Midbrain (tissue), 1 donor: ENCODE measurements around the gene ATP4A.
"Not testable (repeated sequence)": the region's sequence is repeated elsewhere in the genome, so short reads cannot be mapped to it uniquely, and the experiment has no call there.

ENCODE experiments used
- DNase-seq: peaks from one replicate; lab custom pipeline; 2025; lab: John Stamatoyannopoulos, UW

Gene ATP4A

GRCh38 chr19:35563207-35563829, at the start of gene ATP4A:
Gene ATP4A (minus strand): TSS chr19:35563658. CDS start chr19:35563629, 29 bp downstream.
- no peak for DNase-seq

GRCh38 chr19:35612559-35613321, 49.3 kb upstream of the ATP4A start, which contains the start of gene HAUS5:
Gene HAUS5 (plus strand): TSS chr19:35612735. CDS start chr19:35612795, 60 bp downstream.
- DNase-seq = peak; percentile 91

- no peak for DNase-seq
These were observed 48.7 kb upstream of the ATP4A start for GRCh38 chr19:35612224-35612558.

DNA sequence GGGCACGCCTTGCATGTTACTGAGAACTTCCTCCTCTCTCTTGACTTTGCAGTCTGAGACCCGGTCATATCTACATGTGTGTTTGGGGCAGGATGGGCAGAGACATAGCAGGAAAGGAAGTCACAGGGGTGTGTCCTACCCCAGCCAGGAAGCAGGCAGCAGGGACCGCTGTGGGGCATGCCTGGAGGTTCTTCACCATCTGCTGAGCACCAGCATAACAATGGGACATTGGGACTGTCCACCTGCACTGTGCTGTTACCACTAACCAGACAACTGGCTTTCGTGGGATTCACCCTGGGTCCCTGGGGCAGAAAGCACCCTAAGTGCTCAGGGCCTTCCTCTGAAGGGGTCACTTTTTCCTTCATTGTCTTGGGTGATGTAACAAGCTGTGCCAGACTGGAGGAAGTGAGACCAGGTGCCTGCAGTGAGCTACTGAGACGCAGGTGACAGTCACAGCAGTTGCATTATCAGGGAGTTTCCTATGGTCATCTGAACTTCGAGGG, 46.4 kb upstream of the ATP4A start:
- no peak for DNase-seq

GRCh38 chr19:35608251-35608650, 44.8 kb upstream of the ATP4A start:
- no peak for DNase-seq

DNA sequence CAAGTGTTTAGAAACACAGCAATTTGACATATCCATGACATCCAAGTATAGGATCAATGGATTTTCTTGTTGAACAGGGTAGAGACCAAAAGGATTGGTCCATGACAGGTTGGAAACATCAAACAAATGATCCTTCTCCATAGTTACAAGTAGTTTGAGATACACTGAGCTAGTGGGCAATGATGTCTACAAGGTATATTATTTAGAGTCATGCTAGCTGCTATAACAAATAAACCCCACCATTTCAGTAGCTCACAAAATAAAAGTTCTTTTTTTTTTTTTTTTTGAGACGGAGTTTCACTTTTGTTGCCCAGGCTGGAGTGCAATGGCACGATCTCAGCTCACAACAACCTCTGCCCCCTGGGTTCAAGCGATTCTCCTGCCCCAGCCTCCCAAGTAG, 44.2 kb upstream of the ATP4A start:
- DNase-seq = no peak

GRCh38 chr19:35607170-35607569, 43.7 kb upstream of the ATP4A start:
- DNase-seq = not testable (repeated sequence)

DNA sequence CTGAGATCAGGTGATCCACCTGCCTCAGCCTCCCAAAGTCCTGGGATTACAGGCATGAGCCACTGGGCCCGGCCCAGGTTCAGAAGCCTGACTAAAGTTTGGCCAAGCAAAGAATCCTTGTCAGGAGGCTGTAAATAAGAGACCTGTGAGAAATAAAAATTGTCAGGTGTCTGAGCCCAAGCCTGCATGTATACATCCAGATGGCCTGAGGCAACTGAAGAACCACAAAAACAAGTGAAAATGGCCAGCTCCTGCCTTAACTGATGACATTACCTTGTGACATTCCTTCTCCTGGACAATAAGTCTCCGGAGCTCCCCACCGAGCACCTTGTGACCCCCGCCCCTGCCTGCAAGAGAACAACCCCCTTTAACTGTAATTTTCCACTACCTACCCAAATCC, 41.0 kb upstream of the ATP4A start:
- DNase-seq = not testable (repeated sequence)

DNA sequence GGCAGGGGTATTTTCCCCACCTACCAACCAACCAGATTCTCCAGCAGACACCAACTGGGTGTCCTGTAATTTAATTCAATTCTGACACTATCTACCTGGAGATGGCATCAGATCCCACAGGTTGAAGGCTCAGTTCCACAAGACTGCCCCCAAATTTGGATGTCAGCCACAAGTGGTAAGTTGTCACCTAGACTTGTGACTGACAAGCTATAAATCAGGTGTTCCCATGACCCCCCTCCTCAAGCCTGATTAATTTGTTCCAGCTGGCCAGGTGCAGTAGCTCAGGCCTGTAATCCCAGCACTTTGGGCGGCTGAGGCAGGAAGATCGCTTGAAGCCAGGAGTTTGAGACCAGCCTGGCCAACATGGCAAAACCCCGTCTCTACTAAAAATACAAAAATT, 38.5 kb upstream of the ATP4A start:
- DNase-seq = no peak

- DNase-seq = no peak
These were observed 33.0 kb upstream of the ATP4A start for GRCh38 chr19:35596366-35596999.

DNA sequence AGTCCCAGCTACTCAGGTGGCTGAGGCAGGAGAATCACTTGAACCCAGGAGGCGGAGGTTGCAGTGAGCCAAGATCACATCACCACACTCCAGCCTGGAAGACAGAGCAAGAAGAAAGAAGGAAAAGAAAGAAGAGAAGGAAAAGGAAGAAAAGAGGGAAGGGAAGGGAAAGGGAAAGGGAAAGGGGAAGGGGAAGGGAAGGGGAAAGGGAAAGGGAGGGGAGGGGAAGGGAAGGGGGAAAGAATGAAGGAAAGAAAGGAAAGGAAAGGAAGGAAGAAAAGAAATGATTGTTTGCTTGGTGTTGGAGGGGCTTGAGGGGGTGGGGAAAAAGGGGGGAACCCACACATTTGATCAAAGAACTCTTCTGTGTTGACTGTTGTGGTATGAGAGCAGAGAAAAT, 32.5 kb upstream of the ATP4A start:
- DNase-seq = no peak

DNA sequence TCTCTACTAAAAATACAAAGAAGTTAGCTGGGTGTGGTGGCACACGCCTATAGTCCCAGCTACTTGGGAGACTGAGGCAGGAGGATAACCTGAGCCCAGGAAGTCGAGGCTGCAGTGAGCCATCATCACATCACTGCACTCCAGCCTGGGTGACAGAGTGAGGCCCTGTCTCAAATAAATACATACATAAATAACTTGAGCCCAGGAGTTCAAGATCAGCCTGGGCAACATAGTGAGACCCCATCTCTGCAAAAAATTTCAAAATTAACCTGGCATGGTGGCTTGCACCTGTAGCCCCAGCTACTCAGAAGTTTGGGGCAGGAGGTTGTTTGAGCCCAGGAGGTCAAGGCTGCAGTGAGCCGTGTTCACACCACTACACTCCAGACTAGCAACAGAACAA, 31.6 kb upstream of the ATP4A start:
- DNase-seq = not testable (repeated sequence)

GRCh38 chr19:35592226-35592625, 28.8 kb upstream of the ATP4A start:
- no peak for DNase-seq

DNA sequence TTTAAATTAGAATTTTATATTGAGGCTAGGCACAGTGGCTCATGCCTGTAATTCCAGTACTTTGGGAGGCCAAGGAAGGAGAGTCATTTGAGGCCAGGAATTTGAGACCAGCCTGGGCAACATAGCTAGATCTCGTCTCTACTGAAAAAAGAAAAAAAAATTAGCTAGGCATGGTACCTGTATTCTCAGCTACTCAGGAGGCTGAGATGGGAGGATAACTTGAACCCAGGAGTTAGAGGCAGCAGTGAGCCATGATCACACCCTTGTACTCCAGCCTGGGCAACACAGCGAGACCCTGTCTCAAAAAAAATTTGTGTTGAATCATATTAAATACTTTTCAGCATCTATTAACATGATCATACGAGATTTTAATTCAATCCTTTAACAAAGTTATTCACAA, 27.4 kb upstream of the ATP4A start:
- no peak for DNase-seq

DNA sequence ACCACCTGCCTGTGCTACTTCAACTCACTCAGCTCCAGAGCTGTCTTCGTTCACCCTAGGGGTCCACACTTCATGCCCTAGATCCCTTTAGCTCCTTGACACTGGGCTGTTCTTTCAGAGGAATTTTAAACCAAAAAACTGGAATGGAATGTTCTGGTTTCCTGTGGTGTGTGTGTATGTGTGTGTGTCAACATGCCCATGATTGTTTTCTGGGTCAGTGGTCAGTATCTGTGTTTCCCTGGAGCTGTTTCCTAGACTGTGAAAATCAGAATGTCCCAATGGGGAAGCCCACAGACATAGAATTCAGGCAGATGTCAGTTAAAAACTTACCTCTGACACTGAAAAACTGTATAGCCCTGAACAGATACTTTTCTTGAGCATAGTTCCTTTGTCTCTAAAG, 23.9 kb upstream of the ATP4A start:
- DNase-seq = no peak

- DNase-seq = no peak
These were observed 22.4 kb upstream of the ATP4A start, which contains the start of gene PMIS2 for GRCh38 chr19:35585848-35586247. Gene PMIS2 (plus strand): TSS chr19:35586173. CDS start chr19:35586260, 87 bp downstream.

DNA sequence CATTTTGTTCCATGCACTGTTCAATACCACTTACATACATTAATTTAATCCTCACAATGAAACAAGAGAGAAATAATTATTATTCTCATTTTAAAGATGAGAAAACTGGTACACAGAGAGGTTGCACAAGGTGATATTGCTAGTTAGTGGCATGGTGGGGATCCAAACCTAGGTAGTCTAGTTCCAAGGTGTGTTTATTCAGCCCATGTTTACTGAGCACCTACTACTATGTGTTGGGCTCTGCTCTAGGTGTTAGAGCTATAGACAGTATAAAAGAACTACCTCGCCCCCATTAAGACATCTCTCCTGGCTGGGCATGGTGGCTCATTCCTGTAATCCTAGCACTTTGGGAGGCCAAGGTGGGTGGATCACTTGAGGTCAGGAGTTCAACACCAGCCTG, 19.3 kb upstream of the ATP4A start:
- DNase-seq = no peak

GRCh38 chr19:35578707-35579106, 15.2 kb upstream of the ATP4A start:
- DNase-seq = no peak

- DNase-seq = no peak
These were observed 14.5 kb upstream of the ATP4A start for GRCh38 chr19:35577918-35578317.

- no peak for DNase-seq
These were observed 8.0 kb upstream of the ATP4A start for GRCh38 chr19:35571406-35571965.

- DNase-seq = no peak
These were observed 5.9 kb upstream of the ATP4A start for GRCh38 chr19:35569281-35569781.

GRCh38 chr19:35566738-35567137, 3.3 kb upstream of the ATP4A start:
- DNase-seq = no peak
